ENCODE data around the gene SLC6A11. TPM values are rescaled to one million over a fixed set of nuclear protein-coding genes. Genes with fewer than 3 reads are reported as not detected.

The SLC6A11 gene
- total and polyA plus RNA-seq, 2 experiments from 2014 or later: 0.18 TPM; not detected in 1

DNA sequence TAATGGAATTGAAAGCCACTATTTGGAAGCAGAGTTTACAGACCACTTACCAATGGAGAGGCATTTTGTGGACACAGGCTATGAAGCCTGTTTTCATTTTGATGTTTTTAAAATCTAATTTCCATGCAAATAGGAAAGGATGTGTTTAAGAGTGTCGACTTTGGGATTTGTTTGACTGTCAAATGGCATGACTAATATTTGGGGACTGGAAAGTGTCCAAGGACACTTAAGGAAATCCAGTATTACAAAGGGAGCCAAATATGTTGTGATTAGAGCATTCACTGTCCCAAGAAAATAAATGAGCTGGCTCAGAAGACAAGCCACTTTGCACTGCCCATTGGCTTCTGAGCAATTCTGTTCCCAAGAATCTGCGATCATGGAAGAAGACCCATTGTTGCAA, 34.0 kb upstream of the SLC6A11 start:
- Histone ChIP-seq H3K27me3 (peaks cover 3% of the 10 kb centered on the region), H3K36me3 (no peaks in the 10 kb centered on the region), H3K27ac (no peak overlapping the region), H3K4me1 (ENCODE audit: low read depth) (no peaks in the 10 kb centered on the region), H3K9me3 (ENCODE audit: low read depth) (no peaks in the 10 kb centered on the region), H3K4me3 (no peak overlapping the region)
- TF ChIP-seq, protein P1, sequence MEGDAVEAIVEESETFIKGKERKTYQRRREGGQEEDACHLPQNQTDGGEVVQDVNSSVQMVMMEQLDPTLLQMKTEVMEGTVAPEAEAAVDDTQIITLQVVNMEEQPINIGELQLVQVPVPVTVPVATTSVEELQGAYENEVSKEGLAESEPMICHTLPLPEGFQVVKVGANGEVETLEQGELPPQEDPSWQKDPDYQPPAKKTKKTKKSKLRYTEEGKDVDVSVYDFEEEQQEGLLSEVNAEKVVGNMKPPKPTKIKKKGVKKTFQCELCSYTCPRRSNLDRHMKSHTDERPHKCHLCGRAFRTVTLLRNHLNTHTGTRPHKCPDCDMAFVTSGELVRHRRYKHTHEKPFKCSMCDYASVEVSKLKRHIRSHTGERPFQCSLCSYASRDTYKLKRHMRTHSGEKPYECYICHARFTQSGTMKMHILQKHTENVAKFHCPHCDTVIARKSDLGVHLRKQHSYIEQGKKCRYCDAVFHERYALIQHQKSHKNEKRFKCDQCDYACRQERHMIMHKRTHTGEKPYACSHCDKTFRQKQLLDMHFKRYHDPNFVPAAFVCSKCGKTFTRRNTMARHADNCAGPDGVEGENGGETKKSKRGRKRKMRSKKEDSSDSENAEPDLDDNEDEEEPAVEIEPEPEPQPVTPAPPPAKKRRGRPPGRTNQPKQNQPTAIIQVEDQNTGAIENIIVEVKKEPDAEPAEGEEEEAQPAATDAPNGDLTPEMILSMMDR (IDR thresholded peaks at IDR 0.05; ENCODE audit: low read depth, low read length): no peak
- no peak for DNase-seq (ENCODE audit: low read depth in 1 of 2, low spot score in 1 of 2)

DNA sequence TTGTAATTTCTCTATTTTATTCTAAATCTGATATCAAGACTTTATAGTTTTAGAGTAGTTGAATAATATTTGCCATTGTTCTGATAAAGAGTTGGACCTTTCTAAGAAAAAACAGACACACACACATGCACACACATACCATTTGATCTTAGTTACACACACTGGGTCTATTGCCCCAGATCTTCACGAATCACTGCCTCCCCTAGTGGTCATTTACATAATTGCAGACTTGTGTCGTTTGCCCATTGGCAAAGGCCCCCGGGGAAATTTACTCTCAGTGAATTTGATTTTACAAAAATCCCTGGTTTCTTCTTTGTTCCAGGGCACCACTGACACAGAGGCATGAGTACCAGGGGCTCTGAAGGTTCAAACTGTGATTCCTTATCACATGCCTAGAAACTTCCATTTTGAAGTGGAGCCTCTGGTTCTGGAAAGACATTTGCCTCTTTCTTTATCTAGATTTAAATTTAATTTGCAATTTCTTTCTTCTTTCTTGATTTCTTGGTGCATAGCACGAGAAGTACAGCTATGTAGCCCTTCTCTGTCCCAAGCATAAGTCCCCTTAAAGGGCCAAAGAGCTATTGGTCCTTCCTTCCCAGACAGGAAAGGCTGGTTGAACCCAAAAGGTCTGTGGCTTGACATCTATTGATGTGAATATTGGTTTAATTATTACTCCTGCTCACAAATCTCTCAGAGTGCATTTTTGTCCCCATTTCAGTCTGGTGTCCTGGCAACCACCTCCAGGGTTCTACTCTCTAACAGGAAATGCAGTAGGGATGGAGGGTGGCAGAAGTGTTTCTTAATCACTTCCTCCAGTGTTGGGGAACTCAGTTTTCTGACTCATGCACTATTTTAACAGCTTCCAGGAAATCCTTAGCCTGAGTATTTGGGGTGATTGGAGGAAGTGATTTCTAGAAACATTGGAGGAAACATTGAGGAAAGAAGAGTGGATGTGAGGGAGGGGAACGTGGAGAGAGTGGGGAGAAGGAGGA, 32.4 kb upstream of the SLC6A11 start:
- peaks cover 20% of the 10 kb centered on the region for H3K27me3 ChIP-seq
- TF ChIP-seq, protein P1 (IDR thresholded peaks at IDR 0.05; ENCODE audit: low read depth, low read length): peak; percentile 80
- DNase-seq (ENCODE audit: low read depth in 1 of 2, low spot score in 1 of 2): peak; percentile 41 to 58
- H3K4me1 ChIP-seq (ENCODE audit: low read depth): no peaks in the 10 kb centered on the region
- no peaks in the 10 kb centered on the region for H3K36me3 ChIP-seq
- no peak overlapping the region for H3K4me3 ChIP-seq
- H3K9me3 ChIP-seq (ENCODE audit: low read depth): no peaks in the 10 kb centered on the region
- no peak overlapping the region for H3K27ac ChIP-seq

DNA sequence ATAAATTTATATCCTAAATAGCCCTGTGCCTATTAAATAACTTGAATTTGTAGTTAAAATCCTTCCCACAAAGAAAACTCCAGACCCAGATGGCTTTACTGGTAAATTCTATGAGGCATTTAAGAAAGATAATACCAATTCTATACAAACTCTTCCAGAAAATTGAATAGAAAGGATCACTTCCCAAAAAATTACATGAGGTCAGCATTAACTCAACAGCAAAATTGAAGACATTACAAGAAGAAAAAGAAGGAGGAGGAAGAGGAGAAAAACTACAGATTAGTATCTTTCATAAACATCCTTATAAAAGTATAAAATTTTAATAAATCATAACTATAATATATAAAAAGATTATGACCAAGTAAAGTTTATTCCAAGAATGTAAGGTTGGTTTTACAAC, 29.4 kb upstream of the SLC6A11 start:
- TF ChIP-seq, protein P1 (IDR thresholded peaks at IDR 0.05; ENCODE audit: low read depth, low read length): no peak
- Histone ChIP-seq H3K4me3 (no peak overlapping the region), H3K9me3 (ENCODE audit: low read depth) (no peaks in the 10 kb centered on the region), H3K27ac (no peak overlapping the region), H3K36me3 (no peaks in the 10 kb centered on the region), H3K27me3 (peaks cover 21% of the 10 kb centered on the region), H3K4me1 (ENCODE audit: low read depth) (no peaks in the 10 kb centered on the region)
- DNase-seq (ENCODE audit: low read depth in 1 of 2, low spot score in 1 of 2): no peak

DNA sequence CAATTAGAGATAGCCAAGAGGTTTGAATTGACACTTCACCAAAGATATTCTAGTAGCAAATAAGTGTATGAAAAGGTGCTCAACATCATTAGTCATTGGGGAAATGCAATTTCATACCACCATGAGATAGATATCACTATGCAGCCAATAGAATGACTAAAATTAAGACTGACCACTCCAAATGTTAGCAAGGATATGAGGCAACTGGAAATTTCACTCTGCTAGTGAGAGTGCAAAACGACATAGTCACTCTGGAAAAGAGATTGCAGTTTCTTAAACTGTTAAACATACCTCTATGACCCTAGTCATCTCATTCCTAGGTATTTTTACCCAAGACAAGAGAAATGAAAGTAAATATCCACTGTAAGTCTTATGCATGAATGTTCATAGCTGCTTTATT, 27.6 kb upstream of the SLC6A11 start:
- DNase-seq (ENCODE audit: low read depth in 1 of 2, low spot score in 1 of 2): no peak
- Histone ChIP-seq H3K27me3 (peaks cover 30% of the 10 kb centered on the region), H3K36me3 (no peaks in the 10 kb centered on the region), H3K4me3 (no peak overlapping the region), H3K27ac (no peak overlapping the region), H3K9me3 (ENCODE audit: low read depth) (no peaks in the 10 kb centered on the region), H3K4me1 (ENCODE audit: low read depth) (no peaks in the 10 kb centered on the region)
- TF ChIP-seq, protein P1 (IDR thresholded peaks at IDR 0.05; ENCODE audit: low read depth, low read length): no peak

DNA sequence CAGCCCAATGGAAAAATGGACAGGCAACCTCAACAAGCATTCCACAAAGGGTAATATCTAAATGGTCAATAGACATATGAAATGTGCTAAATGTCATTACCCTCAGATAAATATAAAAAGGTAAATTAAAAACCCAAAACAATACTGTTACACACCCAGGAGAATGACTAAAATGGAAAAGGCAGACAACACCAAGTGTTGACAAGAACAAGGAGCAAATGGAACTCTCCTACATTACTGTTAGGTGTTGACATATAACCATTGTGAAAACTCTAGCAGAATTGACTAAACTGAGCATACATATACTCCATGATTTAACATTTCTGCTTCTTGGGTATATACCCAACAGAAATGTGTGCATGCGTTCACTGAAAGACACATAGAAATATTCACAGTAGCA, 25.3 kb upstream of the SLC6A11 start:
- H3K4me1 ChIP-seq (ENCODE audit: low read depth): no peaks in the 10 kb centered on the region
- H3K27ac ChIP-seq: no peak overlapping the region
- peaks cover 40% of the 10 kb centered on the region for H3K27me3 ChIP-seq
- H3K9me3 ChIP-seq (ENCODE audit: low read depth): no peaks in the 10 kb centered on the region
- no peak for DNase-seq (ENCODE audit: low read depth in 1 of 2, low spot score in 1 of 2)
- TF ChIP-seq, protein P1 (IDR thresholded peaks at IDR 0.05; ENCODE audit: low read depth, low read length): no peak
- no peaks in the 10 kb centered on the region for H3K36me3 ChIP-seq
- H3K4me3 ChIP-seq: no peak overlapping the region

Measured in cardiac muscle cell (in vitro differentiated cells and primary cell).